ENCODE data around the gene GPC6.

DNA sequence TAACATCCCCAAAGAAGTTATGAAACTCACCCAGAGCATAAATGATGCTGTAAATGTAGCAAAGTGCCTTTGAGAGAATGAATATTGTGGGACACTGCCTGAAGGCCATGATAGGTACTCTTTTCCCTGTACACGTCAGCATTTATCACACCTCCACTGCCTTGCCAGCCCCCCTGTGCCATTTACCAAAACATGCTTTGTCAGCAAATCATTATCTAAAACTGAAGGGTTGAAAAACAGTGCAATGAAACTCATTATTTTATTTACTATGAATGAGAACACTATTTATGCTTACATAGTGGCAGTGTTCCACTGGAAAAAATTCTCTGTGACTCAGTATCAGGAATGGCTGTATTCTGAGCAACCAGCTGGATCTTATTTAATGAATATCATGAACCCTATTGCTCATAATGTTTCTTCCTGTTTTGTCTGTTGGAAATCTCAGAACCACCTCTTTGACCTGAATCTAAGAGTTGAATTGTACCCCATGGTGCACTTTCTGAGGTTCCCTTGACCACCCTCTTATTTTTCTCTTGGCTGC, 688.7 kb downstream of the GPC6 start:
- TF ChIP-seq, protein P1, sequence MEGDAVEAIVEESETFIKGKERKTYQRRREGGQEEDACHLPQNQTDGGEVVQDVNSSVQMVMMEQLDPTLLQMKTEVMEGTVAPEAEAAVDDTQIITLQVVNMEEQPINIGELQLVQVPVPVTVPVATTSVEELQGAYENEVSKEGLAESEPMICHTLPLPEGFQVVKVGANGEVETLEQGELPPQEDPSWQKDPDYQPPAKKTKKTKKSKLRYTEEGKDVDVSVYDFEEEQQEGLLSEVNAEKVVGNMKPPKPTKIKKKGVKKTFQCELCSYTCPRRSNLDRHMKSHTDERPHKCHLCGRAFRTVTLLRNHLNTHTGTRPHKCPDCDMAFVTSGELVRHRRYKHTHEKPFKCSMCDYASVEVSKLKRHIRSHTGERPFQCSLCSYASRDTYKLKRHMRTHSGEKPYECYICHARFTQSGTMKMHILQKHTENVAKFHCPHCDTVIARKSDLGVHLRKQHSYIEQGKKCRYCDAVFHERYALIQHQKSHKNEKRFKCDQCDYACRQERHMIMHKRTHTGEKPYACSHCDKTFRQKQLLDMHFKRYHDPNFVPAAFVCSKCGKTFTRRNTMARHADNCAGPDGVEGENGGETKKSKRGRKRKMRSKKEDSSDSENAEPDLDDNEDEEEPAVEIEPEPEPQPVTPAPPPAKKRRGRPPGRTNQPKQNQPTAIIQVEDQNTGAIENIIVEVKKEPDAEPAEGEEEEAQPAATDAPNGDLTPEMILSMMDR (IDR thresholded peaks at IDR 0.05; ENCODE audit: insufficient read depth, low read length): no peak
- no peak for TF ChIP-seq POLR2AphosphoS5 (IDR thresholded peaks at IDR 0.05; ENCODE audit: low read depth)
- no peak for TF ChIP-seq GABPA (IDR thresholded peaks at IDR 0.05; ENCODE audit: low read depth)
- TF ChIP-seq, protein P2, sequence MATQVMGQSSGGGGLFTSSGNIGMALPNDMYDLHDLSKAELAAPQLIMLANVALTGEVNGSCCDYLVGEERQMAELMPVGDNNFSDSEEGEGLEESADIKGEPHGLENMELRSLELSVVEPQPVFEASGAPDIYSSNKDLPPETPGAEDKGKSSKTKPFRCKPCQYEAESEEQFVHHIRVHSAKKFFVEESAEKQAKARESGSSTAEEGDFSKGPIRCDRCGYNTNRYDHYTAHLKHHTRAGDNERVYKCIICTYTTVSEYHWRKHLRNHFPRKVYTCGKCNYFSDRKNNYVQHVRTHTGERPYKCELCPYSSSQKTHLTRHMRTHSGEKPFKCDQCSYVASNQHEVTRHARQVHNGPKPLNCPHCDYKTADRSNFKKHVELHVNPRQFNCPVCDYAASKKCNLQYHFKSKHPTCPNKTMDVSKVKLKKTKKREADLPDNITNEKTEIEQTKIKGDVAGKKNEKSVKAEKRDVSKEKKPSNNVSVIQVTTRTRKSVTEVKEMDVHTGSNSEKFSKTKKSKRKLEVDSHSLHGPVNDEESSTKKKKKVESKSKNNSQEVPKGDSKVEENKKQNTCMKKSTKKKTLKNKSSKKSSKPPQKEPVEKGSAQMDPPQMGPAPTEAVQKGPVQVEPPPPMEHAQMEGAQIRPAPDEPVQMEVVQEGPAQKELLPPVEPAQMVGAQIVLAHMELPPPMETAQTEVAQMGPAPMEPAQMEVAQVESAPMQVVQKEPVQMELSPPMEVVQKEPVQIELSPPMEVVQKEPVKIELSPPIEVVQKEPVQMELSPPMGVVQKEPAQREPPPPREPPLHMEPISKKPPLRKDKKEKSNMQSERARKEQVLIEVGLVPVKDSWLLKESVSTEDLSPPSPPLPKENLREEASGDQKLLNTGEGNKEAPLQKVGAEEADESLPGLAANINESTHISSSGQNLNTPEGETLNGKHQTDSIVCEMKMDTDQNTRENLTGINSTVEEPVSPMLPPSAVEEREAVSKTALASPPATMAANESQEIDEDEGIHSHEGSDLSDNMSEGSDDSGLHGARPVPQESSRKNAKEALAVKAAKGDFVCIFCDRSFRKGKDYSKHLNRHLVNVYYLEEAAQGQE (IDR thresholded peaks at IDR 0.05; ENCODE audit: insufficient replicate concordance, low read depth): no peak
- TF ChIP-seq SPI1 (IDR thresholded peaks at IDR 0.05; ENCODE audit: borderline replicate concordance, low read depth): no peak

Data from HL-60 (cell line).